Neural crest cell (in vitro differentiated cells): ENCODE measurements around the gene CGB2. TPM values are rescaled to one million over a fixed set of nuclear protein-coding genes. Genes with fewer than 3 reads are reported as not detected.

ENCODE experiments used
- DNase-seq: peaks from one replicate; pipeline ENCODE4 v3.0.0; 2021; ENCODE audit warnings: low read depth, mixed read lengths, low spot score
- H3K27ac Mint-ChIP-seq: one replicate; pipeline ENCODE4 v1.8.0; 2021; ENCODE audit warnings: mild to moderate bottlenecking, mixed read lengths; ENCODE audit not compliant: unreplicated experiment
- H3K27me3 Mint-ChIP-seq: 2 replicates; pipeline ENCODE4 v1.8.0; 2021; ENCODE audit warnings: low read depth, mild to moderate bottlenecking, mixed read lengths
- H3K36me3 Mint-ChIP-seq: 2 replicates; pipeline ENCODE4 v1.8.0; 2021; ENCODE audit warnings: low read depth, mild to moderate bottlenecking, mixed read lengths
- H3K4me1 Mint-ChIP-seq: 2 replicates; pipeline ENCODE4 v1.8.0; 2021; ENCODE audit warnings: mixed read lengths
- H3K4me3 Mint-ChIP-seq: one replicate; pipeline ENCODE4 v1.8.0; 2021; ENCODE audit warnings: mild to moderate bottlenecking, mixed read lengths
- H3K9me3 Mint-ChIP-seq: 2 replicates; pipeline ENCODE4 v1.8.0; 2021; ENCODE audit warnings: mixed read lengths
- CTCF ChIP-seq: fragments of 200-600 bp; sonication (generic); conservative IDR thresholded peaks from 2 replicates; pipeline ENCODE4 v1.5.0; 2021; ENCODE audit warnings: antibody characterized with exemption, mild to moderate bottlenecking
- total RNA-seq: library from RNA; stranded (reverse); gene quantifications from 2 replicates; pipeline ENCODE4 v1.2.1, GENCODE V29; 2021

CGB2 gene
- total RNA-seq, 1 donor from 2014 or later: not detected

- DNase-seq: peak; percentile 75
- Mint-ChIP-seq H3K27me3 (no peaks in the 10 kb centered on the region), H3K9me3 (no peaks in the 10 kb centered on the region), H3K4me1 (peaks cover 26% of the 10 kb centered on the region), H3K27ac (peak overlapping the region; percentile 67), H3K4me3 (peak overlapping the region; percentile 72), H3K36me3 (peaks cover 4% of the 10 kb centered on the region)
- TF ChIP-seq CTCF: peak; percentile 76
Observed at GRCh38 chr19:48999481-49000325, 32.0 kb upstream of the CGB2 start.

DNA sequence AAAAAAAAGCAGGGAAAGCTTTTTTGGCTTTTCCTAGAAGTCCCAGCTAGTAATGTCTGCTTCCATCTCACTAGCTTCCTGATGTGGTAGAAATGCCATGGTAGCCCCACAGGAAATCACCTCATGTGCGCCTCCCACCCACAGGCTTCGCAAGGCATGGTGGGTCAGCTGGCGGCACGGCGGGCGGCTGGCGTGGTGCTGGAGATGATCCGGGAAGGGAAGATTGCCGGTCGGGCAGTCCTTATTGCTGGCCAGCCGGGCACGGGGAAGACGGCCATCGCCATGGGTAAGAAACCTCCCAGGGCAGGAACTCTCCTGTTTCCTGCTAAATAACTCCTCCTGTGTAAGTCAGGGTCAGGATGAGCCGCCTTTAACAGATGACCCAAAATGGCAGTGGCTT, 27.6 kb upstream of the CGB2 start:
- DNase-seq: no peak
- H3K27ac Mint-ChIP-seq: no peak overlapping the region
- TF ChIP-seq CTCF: no peak
- no peaks in the 10 kb centered on the region for H3K9me3 Mint-ChIP-seq
- no peak overlapping the region for H3K4me3 Mint-ChIP-seq
- peaks cover 8% of the 10 kb centered on the region for H3K4me1 Mint-ChIP-seq
- H3K27me3 Mint-ChIP-seq: no peaks in the 10 kb centered on the region
- H3K36me3 Mint-ChIP-seq: peaks cover 6% of the 10 kb centered on the region

- no peak for DNase-seq
- no peak for TF ChIP-seq CTCF
- H3K4me3 Mint-ChIP-seq: no peak overlapping the region
- H3K36me3 Mint-ChIP-seq: peaks cover 4% of the 10 kb centered on the region
- peak overlapping the region; percentile 19 for H3K27ac Mint-ChIP-seq
- H3K9me3 Mint-ChIP-seq: no peaks in the 10 kb centered on the region
- no peaks in the 10 kb centered on the region for H3K4me1 Mint-ChIP-seq
- no peaks in the 10 kb centered on the region for H3K27me3 Mint-ChIP-seq
Observed at GRCh38 chr19:49004964-49005614, 26.6 kb upstream of the CGB2 start.

DNA sequence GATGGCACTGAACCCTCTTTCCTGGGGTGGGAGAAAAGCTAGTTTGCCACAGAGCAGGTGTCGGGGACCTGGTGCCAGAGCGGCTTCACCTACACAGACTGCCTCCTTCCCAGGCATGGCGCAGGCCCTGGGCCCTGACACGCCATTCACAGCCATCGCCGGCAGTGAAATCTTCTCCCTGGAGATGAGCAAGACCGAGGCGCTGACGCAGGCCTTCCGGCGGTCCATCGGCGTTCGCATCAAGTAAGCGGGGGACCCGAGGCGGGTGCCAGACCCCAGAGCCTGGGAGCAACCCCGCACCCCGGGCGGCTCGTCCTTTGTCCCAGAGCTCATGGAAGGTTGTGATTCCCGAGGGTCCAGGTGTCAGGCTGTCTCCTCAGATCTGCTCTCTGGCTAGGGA, 24.8 kb upstream of the CGB2 start:
- TF ChIP-seq CTCF: no peak
- no peaks in the 10 kb centered on the region for H3K27me3 Mint-ChIP-seq
- peaks cover 7% of the 10 kb centered on the region for H3K36me3 Mint-ChIP-seq
- no peak for DNase-seq
- no peaks in the 10 kb centered on the region for H3K9me3 Mint-ChIP-seq
- no peak overlapping the region for H3K27ac Mint-ChIP-seq
- H3K4me3 Mint-ChIP-seq: no peak overlapping the region
- H3K4me1 Mint-ChIP-seq: no peaks in the 10 kb centered on the region

GRCh38 chr19:49009828-49010227, 21.9 kb upstream of the CGB2 start:
- H3K36me3 Mint-ChIP-seq: peaks cover 5% of the 10 kb centered on the region
- H3K4me3 Mint-ChIP-seq: no peak overlapping the region
- H3K9me3 Mint-ChIP-seq: no peaks in the 10 kb centered on the region
- TF ChIP-seq CTCF: no peak
- DNase-seq: no peak
- no peaks in the 10 kb centered on the region for H3K27me3 Mint-ChIP-seq
- H3K4me1 Mint-ChIP-seq: no peaks in the 10 kb centered on the region
- H3K27ac Mint-ChIP-seq: no peak overlapping the region
